Mucosa of stomach (tissue), 1 donor: ENCODE measurements around the gene P2RY8.
"Not testable (repeated sequence)": the region's sequence is repeated elsewhere in the genome, so short reads cannot be mapped to it uniquely, and the experiment has no call there.

Experiments used
- H3K27me3 ChIP-seq: one replicate; pipeline ENCODE4 v1.7.0; 2013; ENCODE audit warnings: mild to moderate bottlenecking, low read length; ENCODE audit not compliant: control insufficient read depth, insufficient read depth
- H3K36me3 ChIP-seq: one replicate; pipeline ENCODE4 v1.7.0; 2013; ENCODE audit warnings: low read length; ENCODE audit not compliant: control insufficient read depth, insufficient read depth
- H3K4me1 ChIP-seq: one replicate; pipeline ENCODE4 v1.7.0; 2013; ENCODE audit warnings: mild to moderate bottlenecking, low read length; ENCODE audit not compliant: control insufficient read depth, insufficient read depth
- H3K4me3 ChIP-seq: one replicate; pipeline ENCODE4 v1.7.0; 2013; ENCODE audit warnings: low read length
- H3K9ac ChIP-seq: one replicate; pipeline ENCODE4 v1.7.0; 2013; ENCODE audit warnings: mild to moderate bottlenecking, low read length, moderate library complexity
- H3K9me3 ChIP-seq: one replicate; pipeline ENCODE4 v1.7.0; 2013; ENCODE audit warnings: mild to moderate bottlenecking, low read length, moderate library complexity; ENCODE audit not compliant: control insufficient read depth
- donor health status: Pancreatic carcinoma.

The P2RY8 gene

DNA sequence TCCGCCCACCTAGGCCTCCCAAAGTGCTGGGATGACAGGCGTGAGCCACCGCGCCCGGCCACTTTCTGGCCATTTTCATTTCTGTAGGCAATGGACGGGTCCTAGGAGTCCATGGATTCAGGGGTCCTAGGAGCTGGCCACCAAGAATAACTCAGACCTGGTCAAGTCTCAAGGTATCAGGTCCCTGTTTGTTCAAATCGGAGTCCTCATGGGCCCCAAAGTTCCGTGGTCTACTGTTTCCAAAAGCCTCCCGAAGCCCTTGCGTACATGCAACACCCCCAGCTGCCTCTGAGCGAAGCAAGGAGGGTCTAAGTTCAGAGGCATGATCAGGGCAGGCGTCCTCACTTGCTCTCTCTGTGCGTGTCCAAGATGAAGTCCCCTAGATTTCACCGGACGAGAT is 30.1 kb downstream of the P2RY8 start:
- Histone ChIP-seq H3K9me3 (no peaks in the 10 kb centered on the region), H3K27me3 (no peaks in the 10 kb centered on the region), H3K9ac (no peak overlapping the region), H3K4me1 (no peaks in the 10 kb centered on the region), H3K4me3 (no peak overlapping the region), H3K36me3 (no peaks in the 10 kb centered on the region)

DNA sequence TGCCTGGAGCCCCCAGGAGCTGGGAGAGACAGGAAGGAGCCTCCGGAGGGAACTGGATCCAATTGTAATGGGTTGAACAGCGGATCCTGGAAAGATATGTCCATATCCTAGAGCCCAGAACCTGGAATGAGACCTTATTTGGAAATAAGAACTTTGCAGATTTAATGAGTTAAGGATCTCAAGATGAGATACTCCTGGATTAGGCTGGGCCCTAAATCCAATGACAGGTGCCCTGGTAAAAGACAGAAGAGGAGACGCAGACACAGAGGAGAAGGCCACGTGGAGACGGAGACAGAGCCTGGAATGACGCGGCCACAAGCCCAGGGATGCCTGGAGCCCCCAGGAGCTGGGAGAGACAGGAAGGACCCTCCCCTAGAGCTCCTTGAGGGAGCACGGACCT is 34.1 kb downstream of the P2RY8 start:
- H3K9ac ChIP-seq, result no peak overlapping the region
- no peaks in the 10 kb centered on the region for H3K36me3 ChIP-seq
- no peak overlapping the region for H3K4me3 ChIP-seq
- no peaks in the 10 kb centered on the region for H3K27me3 ChIP-seq
- H3K4me1 ChIP-seq, result no peaks in the 10 kb centered on the region
- no peaks in the 10 kb centered on the region for H3K9me3 ChIP-seq

DNA sequence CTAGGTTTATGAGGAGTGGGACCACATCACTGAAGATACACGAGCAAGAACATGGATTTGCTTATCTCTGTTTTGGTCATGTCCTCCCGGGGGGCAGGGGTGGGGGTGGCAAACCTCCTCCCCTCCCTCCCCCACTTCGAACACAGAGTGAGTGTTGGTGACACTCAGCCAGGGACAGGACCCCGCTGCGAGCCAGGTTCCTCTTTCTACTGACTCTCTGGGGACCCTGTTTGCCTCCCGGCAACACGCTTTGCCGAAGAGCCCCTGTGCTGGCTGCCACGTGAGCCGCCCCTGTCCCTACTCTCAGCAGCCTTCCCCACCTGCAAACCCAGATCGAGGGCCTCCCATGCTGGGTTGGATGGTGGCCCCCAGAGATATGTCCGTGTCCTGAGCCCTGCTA is 34.7 kb downstream of the P2RY8 start:
- Histone ChIP-seq H3K9ac (no peak overlapping the region), H3K27me3 (no peaks in the 10 kb centered on the region), H3K9me3 (no peaks in the 10 kb centered on the region), H3K4me1 (no peaks in the 10 kb centered on the region), H3K36me3 (no peaks in the 10 kb centered on the region), H3K4me3 (no peak overlapping the region)

DNA sequence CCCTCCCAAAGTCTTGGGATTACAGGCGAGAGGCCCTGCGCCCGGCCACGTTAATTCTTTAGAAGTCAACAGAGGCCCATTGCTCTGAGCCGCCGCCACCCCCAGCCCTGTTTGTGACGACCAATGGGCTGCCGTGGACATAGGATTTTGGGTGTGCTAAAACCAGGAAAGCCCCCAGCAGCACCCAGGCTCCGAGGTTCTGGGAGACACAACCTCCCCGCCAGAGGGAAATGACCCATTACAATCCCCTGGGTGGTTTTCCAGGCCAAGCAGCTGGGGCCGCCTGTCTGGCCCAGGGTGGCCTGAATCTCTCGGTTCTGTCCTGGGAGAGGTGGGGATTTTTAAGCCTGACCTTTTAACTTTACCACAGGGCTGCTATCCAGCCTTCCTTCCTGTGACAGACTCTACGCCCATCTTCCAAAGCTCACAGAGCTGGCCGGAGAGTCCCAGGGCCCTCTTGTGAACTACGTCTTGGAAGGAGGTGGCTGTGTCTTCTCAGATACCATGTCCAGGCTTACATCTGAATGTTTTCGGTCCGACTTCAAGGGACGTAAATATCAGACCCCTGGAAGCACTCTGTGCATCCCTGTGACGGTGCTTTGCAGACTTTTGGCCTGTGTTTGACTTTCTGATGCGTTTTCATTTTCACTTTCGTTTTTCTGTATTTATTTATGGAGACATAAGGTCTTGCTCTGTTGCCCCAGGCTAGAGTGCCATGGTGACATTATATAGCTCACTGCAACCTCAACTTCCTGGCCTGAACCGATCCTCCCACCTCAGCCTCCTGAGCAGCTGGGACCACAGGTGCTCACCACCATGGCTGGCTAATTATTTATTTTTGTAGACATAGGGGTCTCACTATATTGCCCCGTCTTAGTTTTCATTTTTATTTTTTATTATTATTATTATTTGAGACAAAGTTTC is 36.0 kb downstream of the P2RY8 start:
- Histone ChIP-seq H3K9me3 (no peaks in the 10 kb centered on the region), H3K36me3 (no peaks in the 10 kb centered on the region), H3K4me3 (no peak overlapping the region), H3K9ac (no peak overlapping the region), H3K27me3 (no peaks in the 10 kb centered on the region), H3K4me1 (no peaks in the 10 kb centered on the region)

DNA sequence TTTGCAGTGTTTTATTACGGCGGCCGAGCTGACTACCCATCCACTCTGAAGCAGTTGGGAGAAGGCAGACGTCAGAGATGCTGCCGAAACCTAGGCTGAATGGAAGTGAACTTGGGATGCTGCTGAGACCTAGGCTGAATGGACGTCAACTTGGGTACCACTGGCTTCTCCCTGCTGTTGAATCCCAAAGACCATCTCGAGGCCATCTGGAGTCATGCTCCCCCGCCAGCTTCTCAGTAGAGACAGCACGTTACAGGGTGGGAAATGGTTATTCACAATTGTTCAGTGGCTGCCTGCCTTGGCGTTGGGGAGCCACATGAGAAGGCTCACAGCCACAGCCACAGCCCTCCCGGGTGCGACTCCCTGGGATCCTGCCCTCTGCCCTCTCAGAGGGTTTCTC is 40.9 kb downstream of the P2RY8 start:
- H3K4me3 ChIP-seq, result no peak overlapping the region
- no peaks in the 10 kb centered on the region for H3K4me1 ChIP-seq
- no peaks in the 10 kb centered on the region for H3K36me3 ChIP-seq
- no peak overlapping the region for H3K9ac ChIP-seq
- no peaks in the 10 kb centered on the region for H3K9me3 ChIP-seq
- no peaks in the 10 kb centered on the region for H3K27me3 ChIP-seq

DNA sequence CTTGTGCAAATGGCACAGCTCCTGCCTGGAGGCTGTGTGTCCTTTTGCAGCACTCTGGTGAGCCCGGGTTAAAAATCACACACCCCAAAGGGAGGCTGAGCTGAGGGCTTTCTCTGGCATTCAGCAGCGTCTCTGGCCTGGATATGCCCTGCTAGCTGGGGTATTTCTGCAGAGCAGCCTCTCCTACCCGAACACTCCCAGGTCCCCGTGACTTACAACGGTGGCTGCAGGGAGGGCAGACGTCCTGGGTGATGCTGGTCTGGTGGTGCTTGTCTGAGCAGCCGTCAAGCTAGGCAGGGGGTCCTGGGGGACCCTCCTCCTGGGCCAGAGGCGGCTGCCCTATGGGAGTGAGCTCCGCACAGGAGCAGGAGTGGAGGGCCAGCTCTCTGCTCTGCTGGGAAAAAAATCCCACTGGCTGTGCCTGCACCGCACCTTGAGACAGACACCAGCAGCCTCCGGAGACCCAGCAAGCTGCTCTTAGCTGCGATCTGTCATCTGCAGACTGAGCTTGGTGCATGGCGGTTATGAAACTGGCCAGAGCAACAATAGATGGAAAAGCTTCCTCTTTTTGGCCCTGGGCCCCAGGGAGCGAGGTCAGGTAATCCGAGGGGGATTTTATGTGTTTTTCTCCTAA is 43.0 kb downstream of the P2RY8 start:
- Histone ChIP-seq H3K4me3 (no peak overlapping the region), H3K9ac (no peak overlapping the region), H3K36me3 (no peaks in the 10 kb centered on the region), H3K9me3 (no peaks in the 10 kb centered on the region), H3K27me3 (no peaks in the 10 kb centered on the region), H3K4me1 (no peaks in the 10 kb centered on the region)

DNA sequence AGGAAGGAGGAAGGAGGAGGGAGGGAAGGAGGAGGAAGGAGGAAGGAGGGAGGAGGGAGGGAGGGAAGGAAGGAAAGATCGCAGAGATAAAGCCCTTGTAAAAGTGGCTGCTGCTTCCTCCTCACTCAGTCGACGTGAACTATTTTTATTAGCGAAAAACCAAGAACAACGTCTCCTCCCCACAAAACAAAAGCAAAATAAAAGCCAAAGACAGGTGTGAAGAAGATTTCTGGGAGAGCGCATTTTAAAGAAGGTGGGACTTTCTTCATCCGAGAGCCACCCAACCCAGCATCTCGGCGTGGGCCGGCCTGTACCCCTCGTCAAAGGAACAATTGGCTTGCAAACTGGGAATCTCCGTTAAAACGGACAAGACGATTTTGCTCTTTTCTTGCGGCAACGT is 43.6 kb downstream of the P2RY8 start:
- no peak overlapping the region for H3K9ac ChIP-seq
- H3K4me3 ChIP-seq, result no peak overlapping the region

DNA sequence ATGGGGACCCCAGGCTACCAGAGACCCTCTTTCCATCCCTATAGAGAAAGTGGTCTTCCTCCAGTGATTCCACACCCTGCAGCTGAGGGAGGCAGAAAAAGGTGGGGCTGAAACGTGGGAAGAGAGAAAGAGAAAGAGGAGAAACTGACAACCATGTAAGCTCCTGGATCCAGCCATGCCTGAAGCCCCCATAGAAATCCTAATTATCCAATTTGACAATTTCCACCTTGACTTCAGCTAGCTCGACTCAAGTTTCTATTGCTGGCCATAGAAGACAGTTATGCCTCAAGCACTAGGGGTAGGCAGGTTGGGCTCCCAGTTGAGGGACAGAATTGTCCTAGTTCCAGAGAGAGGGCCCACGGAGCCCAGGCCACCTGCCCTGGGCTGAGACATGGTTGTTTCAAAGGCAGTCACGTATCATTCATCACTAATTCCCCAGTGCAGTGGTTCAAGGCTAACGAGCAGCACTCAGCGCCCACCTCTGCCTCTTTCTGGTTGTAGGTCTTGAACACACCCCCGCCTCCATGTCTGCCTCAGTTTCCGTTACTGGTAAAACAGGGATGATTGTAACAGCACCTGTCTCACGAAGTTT is 44.5 kb downstream of the P2RY8 start:
- H3K9me3 ChIP-seq, result no peaks in the 10 kb centered on the region
- H3K36me3 ChIP-seq, result no peaks in the 10 kb centered on the region
- H3K4me1 ChIP-seq, result no peaks in the 10 kb centered on the region
- H3K9ac ChIP-seq, result no peak overlapping the region
- no peaks in the 10 kb centered on the region for H3K27me3 ChIP-seq
- H3K4me3 ChIP-seq, result no peak overlapping the region

More for the DNA sequence above, 43.6 kb downstream of the P2RY8 start:
- Histone ChIP-seq H3K4me1 (no peaks in the 10 kb centered on the region), H3K36me3 (no peaks in the 10 kb centered on the region), H3K9me3 (no peaks in the 10 kb centered on the region), H3K27me3 (no peaks in the 10 kb centered on the region)

DNA sequence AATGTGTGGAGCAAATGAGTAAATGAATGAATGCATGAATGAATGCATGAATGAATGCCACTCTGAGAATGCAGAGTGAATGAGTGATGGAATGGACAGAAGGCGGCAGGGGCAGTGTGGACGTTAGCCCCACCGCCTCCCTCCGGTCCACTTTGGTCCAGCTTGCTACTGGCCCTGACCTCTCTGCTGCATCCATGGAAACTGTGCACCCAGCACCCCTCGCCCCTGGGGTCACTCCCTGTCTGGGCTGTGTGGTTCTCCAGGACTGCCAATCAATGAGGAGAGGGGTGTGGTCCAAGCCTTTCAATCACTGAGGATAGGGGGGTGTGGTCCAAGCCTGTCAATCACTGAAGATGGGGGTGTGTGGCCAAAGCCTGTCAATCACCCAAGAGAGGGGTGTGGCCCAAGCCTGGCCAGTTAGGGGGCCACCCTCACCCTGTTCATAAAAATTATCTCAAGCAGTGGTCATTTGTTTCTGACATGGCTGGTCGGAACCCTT is 45.1 kb downstream of the P2RY8 start:
- no peak overlapping the region for H3K4me3 ChIP-seq
- H3K9me3 ChIP-seq, result no peaks in the 10 kb centered on the region

DNA sequence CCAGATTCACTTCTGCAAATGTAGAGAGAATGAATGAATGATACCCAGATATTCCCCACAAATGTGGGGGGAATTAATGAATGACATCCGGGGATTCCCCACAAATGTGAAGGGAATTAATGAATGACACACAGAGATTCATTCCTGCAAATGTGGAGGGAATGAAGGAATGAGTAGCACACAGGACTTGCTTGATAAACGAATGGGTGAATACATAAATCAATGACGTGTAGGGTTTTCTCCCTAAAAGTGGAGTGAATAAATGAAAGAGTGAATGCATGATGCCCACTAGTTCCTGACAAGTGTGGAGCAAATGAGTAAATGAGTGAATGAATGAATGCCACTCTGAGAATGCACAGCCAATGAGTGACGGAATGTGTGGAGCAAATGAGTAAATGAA is 45.7 kb downstream of the P2RY8 start:
- H3K4me1 ChIP-seq, H3K27me3 ChIP-seq, H3K9me3 ChIP-seq, H3K36me3 ChIP-seq, H3K9ac ChIP-seq, H3K4me3 ChIP-seq: not testable (repeated sequence)

More for the DNA sequence above, 45.1 kb downstream of the P2RY8 start:
- Histone ChIP-seq H3K36me3 (no peaks in the 10 kb centered on the region), H3K27me3 (no peaks in the 10 kb centered on the region), H3K4me1 (no peaks in the 10 kb centered on the region), H3K9ac (no peak overlapping the region)

DNA sequence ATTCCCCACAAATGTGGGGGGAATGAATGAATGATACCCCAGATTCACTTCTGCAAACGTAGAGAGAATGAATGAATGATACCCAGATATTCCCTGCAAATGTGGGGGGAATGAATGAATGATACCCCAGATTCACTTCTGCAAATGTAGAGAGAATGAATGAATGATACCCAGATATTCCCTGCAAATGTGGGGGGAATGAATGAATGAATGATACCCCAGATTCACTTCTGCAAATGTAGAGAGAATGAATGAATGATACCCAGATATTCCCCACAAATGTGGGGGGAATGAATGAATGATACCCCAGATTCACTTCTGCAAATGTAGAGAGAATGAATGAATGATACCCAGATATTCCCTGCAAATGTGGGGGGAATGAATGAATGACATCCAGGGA is 46.3 kb downstream of the P2RY8 start:
- not testable (repeated sequence) for H3K9me3 ChIP-seq, H3K36me3 ChIP-seq, H3K9ac ChIP-seq, H3K27me3 ChIP-seq, H3K4me3 ChIP-seq, H3K4me1 ChIP-seq

DNA sequence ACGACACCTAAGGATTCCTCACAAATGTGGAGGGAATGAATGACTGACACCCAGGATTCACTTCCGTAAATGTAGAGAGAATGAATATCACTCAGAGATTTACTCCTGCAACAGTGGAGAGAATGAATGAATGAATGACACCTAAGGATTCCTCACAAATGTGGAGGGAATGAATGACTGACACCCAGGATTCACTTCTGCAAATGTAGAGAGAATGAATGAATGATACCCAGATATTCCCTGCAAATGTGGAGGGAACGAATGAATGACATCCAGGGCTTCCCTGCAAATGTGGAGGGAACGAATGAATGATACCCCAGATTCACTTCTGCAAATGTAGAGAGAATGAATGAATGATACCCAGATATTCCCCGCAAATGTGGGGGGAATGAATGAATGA is 47.6 kb downstream of the P2RY8 start:
- not testable (repeated sequence) for H3K9me3 ChIP-seq, H3K4me3 ChIP-seq, H3K4me1 ChIP-seq, H3K36me3 ChIP-seq, H3K27me3 ChIP-seq, H3K9ac ChIP-seq
